K562 (cell line): ENCODE measurements around the gene LLGL2. TPM values are rescaled to one million over a fixed set of nuclear protein-coding genes. Genes with fewer than 3 reads are reported as not detected.

Source experiments
- ATAC-seq: fragments of 200-7000 bp; cut with Tn5 transposase; 3 replicates; pipeline ENCODE4 v1.9.1; 2020; ENCODE audit warnings: moderate library complexity
- BruUV-seq: library from RNA; stranded (reverse); fragments of 400-500 nt; replicated peaks from 2 replicates; lab custom pipeline; 2021; lab: Mats Ljungman, UMichigan
- CTCF ChIA-PET: fragments of 300-600 bp; formaldehyde crosslinking; extraction: SDS; loops from one replicate; lab custom pipeline; 2021; ENCODE audit warnings: low intra/inter-chr PET ratio; lab: Yijun Ruan, JAX
- POLR2A ChIA-PET: fragments of 300-600, 350-650 bp; sonication (Branson Sonifier 250); formaldehyde crosslinking; extraction: SDS; loops from one replicate; lab custom pipeline; 2021; ENCODE audit warnings: antibody characterized with exemption, inconsistent platforms; lab: Yijun Ruan, JAX
- DNase-seq, 4 experiments: peaks; one replicate each; pipeline versions ENCODE4 v3.0.0 to v3.0.0-alpha.2; 2011 to 2018; ENCODE audit warnings: low spot score in 3 of 4, mixed read lengths in 3 of 4; ENCODE audit errors: extremely low read depth in 1 of 4
- FAIRE-seq: peaks from 2 replicates; lab custom pipeline; 2011; peaks lifted over from hg19 to GRCh38; lab: Jason Lieb, UNC
- H2AFZ ChIP-seq: 2 replicates; pipeline ENCODE4 v1.6.0; 2011; ENCODE audit warnings: low read depth, low read length, control low read depth, inconsistent platforms
- H3K27ac ChIP-seq: fragments of 200-600 bp; 3 replicates; pipeline ENCODE4 v1.8.0; 2011; ENCODE audit warnings: low read depth, mild to moderate bottlenecking, control low read depth, inconsistent platforms, low read length, moderate library complexity, mixed read lengths; ENCODE audit errors: extremely low read depth
- H3K27me3 ChIP-seq, 2 experiments: fragments of 300-600 bp in 1 of 2; 2 replicates in 1 of 2; 3 replicates in 1 of 2; pipeline versions ENCODE4 v1.6.0 to v1.8.0; 2011; ENCODE audit warnings: inconsistent platforms in 2 of 2, low read length in 2 of 2, mild to moderate bottlenecking in 1 of 2, mixed read lengths in 1 of 2, moderate library complexity in 1 of 2; ENCODE audit not compliant: control insufficient read depth in 2 of 2, insufficient read depth in 2 of 2
- H3K36me3 ChIP-seq: fragments of 300-600 bp; 3 replicates; pipeline ENCODE4 v1.8.0; 2011; ENCODE audit warnings: mild to moderate bottlenecking, low read length, inconsistent platforms; ENCODE audit not compliant: control insufficient read depth, insufficient read depth
- H3K4me1 ChIP-seq, 2 experiments: fragments of 200-600 bp in 1 of 2; replicated peaks in 1 of 2; 2 replicates in 1 of 2; 3 replicates in 1 of 2; pipeline versions ENCODE4 v1.5.1 to v1.8.0; 2011; ENCODE audit warnings: inconsistent platforms in 2 of 2, low read length in 2 of 2, mild to moderate bottlenecking in 1 of 2, mixed read lengths in 1 of 2, moderate library complexity in 1 of 2; ENCODE audit not compliant: control insufficient read depth in 2 of 2, insufficient read depth in 2 of 2
- H3K4me2 ChIP-seq: 2 replicates; pipeline ENCODE4 v1.6.1; 2011; ENCODE audit warnings: low read length, control low read depth, inconsistent platforms, mixed read lengths; ENCODE audit not compliant: insufficient read depth
- H3K4me3 ChIP-seq: fragments of 200-600 bp; sonication (generic), shearing (Covaris generic); 2 replicates; pipeline ENCODE4 v1.5.1; 2016; ENCODE audit warnings: control low read depth, inconsistent platforms
- H3K79me2 ChIP-seq: fragments of 200-600 bp; 3 replicates; pipeline ENCODE4 v1.8.0; 2011; ENCODE audit warnings: low read length, inconsistent platforms; ENCODE audit not compliant: control insufficient read depth, insufficient read depth
- H3K9ac ChIP-seq, 2 experiments: 2 replicates each; pipeline versions ENCODE4 v1.6.0 to v1.6.1; 2011; ENCODE audit warnings: low read depth in 2 of 2, low read length in 2 of 2, control low read depth in 1 of 2, inconsistent platforms in 1 of 2, mild to moderate bottlenecking in 1 of 2, mixed read lengths in 1 of 2; ENCODE audit not compliant: insufficient read depth in 1 of 2
- H3K9me1 ChIP-seq: one replicate; pipeline ENCODE4 v1.6.0; 2011; ENCODE audit warnings: inconsistent platforms, mild to moderate bottlenecking, low read length, moderate library complexity; ENCODE audit not compliant: control insufficient read depth, insufficient read depth
- H3K9me3 ChIP-seq: replicated peaks from 2 replicates; pipeline ENCODE4 v1.5.1; 2011; ENCODE audit warnings: low read depth, low read length, inconsistent platforms; ENCODE audit not compliant: control insufficient read depth, insufficient read depth
- H4K20me1 ChIP-seq: replicated peaks from 2 replicates; pipeline ENCODE4 v1.6.1; 2011; ENCODE audit warnings: low read length, inconsistent platforms, mixed read lengths; ENCODE audit not compliant: control insufficient read depth, insufficient read depth
- FOXJ2 ChIP-seq: fragments of 200-800 bp; sonication (Bioruptor generic); IDR thresholded peaks from 2 replicates; pipeline ENCODE4 v1.6.1; 2016; ENCODE audit warnings: missing genetic modification characterization, missing compliant biosample characterization
- MIER1 ChIP-seq: fragments of 450-650 bp; IDR thresholded peaks from 2 replicates; pipeline ENCODE4 v1.6.1; 2016; ENCODE audit warnings: antibody characterized with exemption, mild to moderate bottlenecking, low read depth
- RBBP5 ChIP-seq: fragments of 200-600 bp; sonication (generic); IDR thresholded peaks from 2 replicates; pipeline ENCODE4 v1.6.1; 2012; ENCODE audit warnings: borderline replicate concordance, mild to moderate bottlenecking, low read length, control low read depth, inconsistent platforms; ENCODE audit not compliant: insufficient read depth, poor library complexity, severe bottlenecking
- SFPQ ChIP-seq: fragments of 200-400 bp; formaldehyde crosslinking; IDR thresholded peaks from 2 replicates; pipeline ENCODE4 v1.6.1; 2017; ENCODE audit warnings: mild to moderate bottlenecking, low read depth, low read length, moderate library complexity
- SMAD3 ChIP-seq: fragments of 450-650 bp; formaldehyde crosslinking; conservative IDR thresholded peaks from 2 replicates; pipeline ENCODE4 v1.4.0; 2020; ENCODE audit warnings: mild to moderate bottlenecking
- STAT5B ChIP-seq: fragments of 250-450 bp; sonication (Bioruptor Pico); IDR thresholded peaks from 2 replicates; pipeline ENCODE4 v1.8.0; 2021; ENCODE audit warnings: mild to moderate bottlenecking, inconsistent platforms
- TBP ChIP-seq: optimal IDR thresholded peaks from 2 replicates; pipeline ENCODE3; 2011; ENCODE audit warnings: low read depth, low read length, improper control_type of control experiment
- ZBTB33 ChIP-seq: sonication (generic); formaldehyde crosslinking; IDR thresholded peaks from 2 replicates; pipeline ENCODE4 v1.8.1; 2023; ENCODE audit warnings: mild to moderate bottlenecking, missing genetic modification reagents
- ZC3H11A ChIP-seq: IDR thresholded peaks from 2 replicates; pipeline ENCODE4 v1.6.1; 2012; ENCODE audit warnings: low read depth, low read length, improper control_type of control experiment
- ZNF212 ChIP-seq: fragments of 450-650 bp; formaldehyde crosslinking; IDR thresholded peaks from 2 replicates; pipeline ENCODE4 v1.4.0; 2020; ENCODE audit warnings: mild to moderate bottlenecking
- ZNF445 ChIP-seq: fragments of 250-450 bp; sonication (Bioruptor Pico); IDR thresholded peaks from 2 replicates; pipeline ENCODE4 v1.4.0; 2020; ENCODE audit warnings: low read depth, mild to moderate bottlenecking, moderate library complexity
- ZNF699 ChIP-seq: fragments of 250-450 bp; sonication (Bioruptor Pico); IDR thresholded peaks from 2 replicates; pipeline ENCODE4 v1.8.0; 2021; ENCODE audit warnings: mild to moderate bottlenecking, moderate library complexity; ENCODE audit not compliant: insufficient replicate concordance
- WGBS: fragments of 100-300 bp; shearing (Covaris generic); methylation state at CpG from one replicate; pipeline ENCODE4 v1.1.6; 2016; ENCODE audit warnings: low coverage, mixed read lengths; ENCODE audit not compliant: insufficient coverage; ENCODE audit errors: missing lambda C conversion rate; 5-methylcytosine and 5-hydroxymethylcytosine counted together
- in situ Hi-C: fragments of 300-500 bp; cut with MboI; formaldehyde crosslinking; loops from 4 replicates; pipeline ENCODE4 v1.15.0; 2018; ENCODE audit warnings: inconsistent platforms, mixed read lengths
- intact Hi-C: fragments of 100-400 bp; cut with micrococcal nuclease; formaldehyde crosslinking; loops from 2 replicates; pipeline ENCODE4 v1.14.2; 2022
- polyA plus RNA-seq, 8 experiments: library from polyadenylated mRNA; depleted of rRNA in 4 of 8; stranded (reverse) in 5 of 8; unstranded in 3 of 8; fragments of >200 nt; fragmentation: Nextera tagmentation in 2 of 8; fragmentation: Illumina TruSeq in 1 of 8; extraction: Ambion mirVana in 2 of 8; extraction: Trizol in 1 of 8; gene quantifications; 2 replicates each; pipeline versions ENCODE4 v1.2.1 to v1.2.3, GENCODE V29; 2011 to 2014; ENCODE audit warnings: inconsistent platforms in 1 of 8, missing spikeins in 1 of 8
- total RNA-seq, 7 experiments: library from RNA; depleted of rRNA in 6 of 7; stranded (reverse); fragments of >200 nt in 6 of 7; fragmentation: Illumina TruSeq in 2 of 7; extraction: Trizol in 2 of 7; gene quantifications; 2 replicates each; pipeline versions ENCODE4 v1.2.1 to v1.2.3, GENCODE V29; 2011 to 2021; ENCODE audit warnings: low replicate concordance in 1 of 7

Gene LLGL2
- total and polyA plus RNA-seq, 9 of the 15 experiments (the other 6 are each of a cell fraction or from before 2014, with no cell fraction given): 0.32 to 24.4 (median 10.2) TPM

- TF ChIP-seq RBBP5 (no peak), STAT5B (no peak), FOXJ2 (tag) (no peak)
Observed at GRCh38 chr17:75603123-75603522, 77.6 kb downstream of the LLGL2 start (continued).

DNA sequence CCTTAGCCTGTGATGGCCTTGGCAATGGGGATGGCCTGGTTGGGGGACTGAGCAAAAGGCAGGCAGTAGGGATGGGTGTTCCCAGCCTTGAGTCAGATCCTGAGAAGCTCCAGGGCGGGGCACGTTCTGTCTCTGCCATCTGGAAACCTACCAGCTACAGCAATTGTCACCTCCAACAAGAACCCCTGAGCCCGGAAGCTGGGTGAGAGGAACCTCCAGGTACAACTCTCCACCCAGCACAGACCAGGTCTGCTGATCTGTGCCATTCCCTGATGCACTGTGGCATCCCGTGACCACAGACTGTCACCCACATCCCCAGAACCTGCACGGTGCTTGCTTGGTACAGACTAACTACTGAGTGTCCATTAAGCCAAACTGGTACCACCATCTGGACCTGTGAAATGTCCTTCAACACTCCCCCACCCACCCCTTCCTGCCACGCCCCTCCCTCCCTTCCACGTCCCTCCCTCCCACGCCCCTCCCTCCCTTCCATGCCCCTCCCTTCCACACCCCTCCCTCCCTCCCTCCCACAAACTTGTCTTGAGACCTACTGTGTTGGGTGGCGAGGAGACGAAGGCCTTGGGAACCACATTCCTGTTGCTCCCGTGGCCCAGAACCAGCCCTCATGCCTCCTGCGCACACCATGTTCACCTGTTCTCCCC is 78.7 kb downstream of the LLGL2 start:
- H3K4me3 ChIP-seq: no peak overlapping the region
- H3K27ac ChIP-seq: no peak overlapping the region
- no peak overlapping the region for H2AFZ ChIP-seq
- in situ Hi-C loops (no loop called here), intact Hi-C loops (loop anchor here (5.0 kb wide), 1 partner anchor 143 kb away; no protein-coding TSS in a partner anchor)
- TF ChIP-seq ZNF445 (CRISPR knock-in tag) (no peak), ZC3H11A (no peak), SMAD3 (CRISPR knock-in tag) (no peak), SFPQ (no peak), MIER1 (no peak), ZBTB33 (CRISPR knock-in tag) (no peak), TBP (no peak), ZNF212 (CRISPR knock-in tag) (no peak), ZNF699 (no peak)
- no peaks in the 10 kb centered on the region for H3K9me3 ChIP-seq
- no peaks in the 10 kb centered on the region for H3K36me3 ChIP-seq
- 0 out of 4 replicates have a peak overlapping the region, but pooled peaks of 1 of the 2 experiments have one; percentile 61 for H3K9ac ChIP-seq
- no peak for ATAC-seq
- no peak overlapping the region for H3K4me2 ChIP-seq
- BruUV-seq: no TSS peak
- WGBS: 12% methylated on average over 8 of the region's 12 CpGs
- H3K9me1 ChIP-seq: no peaks in the 10 kb centered on the region
- H3K4me1 ChIP-seq: peaks cover 3 to 22% of the 10 kb centered on the region in 2 experiments; a peak in 3 of 5 replicates
- peaks cover 0 to 7% of the 10 kb centered on the region in 2 experiments; a peak in 3 of 5 replicates for H3K27me3 ChIP-seq
- H4K20me1 ChIP-seq: peaks cover 4% of the 10 kb centered on the region; the same call in 1 of the 2 replicates
- DNase-seq: peak in 3 of 4 experiments; percentile 57 to 81 (median 81)
- FAIRE-seq: no peak
- H3K79me2 ChIP-seq: no peaks in the 10 kb centered on the region
- POLR2A ChIA-PET: interaction anchor here (0.6 to 1.1 kb wide), 4 partner anchors 7 to 334 kb away, joined by 3 to 4 read pairs (median 3); no protein-coding TSS in a partner anchor
- CTCF ChIA-PET: no interaction called here
